HCT116 (cell line): ENCODE data around the gene KMT2B. TPM values are rescaled to one million over a fixed set of nuclear protein-coding genes. Genes with fewer than 3 reads are reported as not detected.

Experiments
- ATAC-seq: fragments of 200-7000 bp; cut with Tn5 transposase; 2 replicates; pipeline ENCODE4 v1.9.1; 2020; ENCODE audit warnings: mild to moderate bottlenecking, moderate library complexity
- BruUV-seq: library from RNA; stranded (reverse); fragments of 400-500 nt; replicated peaks from 2 replicates; lab custom pipeline; 2021; lab: Mats Ljungman, UMichigan
- CTCF ChIA-PET: fragments of 300-600 bp; sonication (Branson Sonifier 250); formaldehyde crosslinking; loops from one replicate; lab custom pipeline; 2021; ENCODE audit warnings: antibody characterized with exemption; lab: Charles Lee
- POLR2A ChIA-PET: fragments of 300-600, 350-600 bp; sonication (Branson Sonifier 250); formaldehyde crosslinking; loops from one replicate; lab custom pipeline; 2021; ENCODE audit warnings: antibody characterized with exemption; lab: Charles Lee
- RAD21 ChIA-PET, 2 experiments: fragments of 300-600 bp; sonication (Branson Sonifier 250); formaldehyde crosslinking; loops; one replicate each; lab custom pipeline; 2023; ENCODE audit warnings: low total read pairs in 2 of 2; ENCODE audit not compliant: uncharacterized antibody in 2 of 2, unreplicated experiment in 2 of 2, low non-redundant PET in 1 of 2; lab: Charles Lee
- DNase-seq: peaks from one replicate; pipeline ENCODE4 v3.0.0-alpha.2; 2010; ENCODE audit warnings: low read depth, low spot score
- H2AFZ ChIP-seq: fragments of 200-600 bp; shearing (Covaris generic), sonication (generic); 2 replicates; pipeline ENCODE4 v1.6.1; 2017; ENCODE audit warnings: low read depth, mixed run types, mixed read lengths, antibody characterized with exemption, low read length; ENCODE audit not compliant: poor library complexity, severe bottlenecking
- H3K27ac ChIP-seq: 2 replicates; pipeline ENCODE4 v1.5.1; 2012; ENCODE audit warnings: low read depth, low read length
- H3K27me3 ChIP-seq: fragments of 200-600 bp; sonication (generic); 2 replicates; pipeline ENCODE4 v1.6.1; 2016; ENCODE audit warnings: mixed run types, low read length, mixed read lengths; ENCODE audit not compliant: insufficient read depth
- H3K36me3 ChIP-seq, 2 experiments: fragments of 200-500 bp in 1 of 2; fragments of 200-600 bp in 1 of 2; sonication (Bioruptor generic) in 1 of 2; sonication (generic) in 1 of 2; 2 replicates each; pipeline versions ENCODE4 v1.5.1 to v1.6.1; 2014 to 2016; ENCODE audit warnings: low read length in 2 of 2, inconsistent platforms in 1 of 2, mixed read lengths in 1 of 2, mixed run types in 1 of 2; ENCODE audit not compliant: insufficient read depth in 2 of 2, control insufficient read depth in 1 of 2
- H3K4me1 ChIP-seq, 2 experiments: fragments of 200-600 bp in 1 of 2; sonication (generic) in 1 of 2; 2 replicates each; pipeline versions ENCODE4 v1.5.1 to v1.6.1; 2012 to 2017; ENCODE audit warnings: low read length in 2 of 2, inconsistent platforms in 1 of 2, mild to moderate bottlenecking in 1 of 2, mixed read lengths in 1 of 2, mixed run types in 1 of 2, moderate library complexity in 1 of 2; ENCODE audit not compliant: insufficient read depth in 2 of 2, control insufficient read depth in 1 of 2
- H3K4me2 ChIP-seq: fragments of 200-600 bp; sonication (generic); 2 replicates; pipeline ENCODE4 v1.6.1; 2017; ENCODE audit warnings: mixed run types, low read length, mixed read lengths
- H3K4me3 ChIP-seq, 2 experiments: fragments of 200-600 bp in 1 of 2; sonication (generic) in 1 of 2; replicated peaks in 1 of 2; 2 replicates each; pipeline ENCODE4 v1.5.1; 2011 to 2016; ENCODE audit warnings: low read length in 2 of 2, control low read depth in 1 of 2, low read depth in 1 of 2, mild to moderate bottlenecking in 1 of 2, mixed read lengths in 1 of 2, mixed run types in 1 of 2
- H3K79me2 ChIP-seq: fragments of 200-600 bp; sonication (generic); 2 replicates; pipeline ENCODE4 v1.6.1; 2017; ENCODE audit warnings: mild to moderate bottlenecking, mixed run types, low read length, moderate library complexity, mixed read lengths; ENCODE audit not compliant: insufficient read depth
- H3K9ac ChIP-seq: fragments of 200-600 bp; sonication (generic); 2 replicates; pipeline ENCODE4 v1.6.1; 2016; ENCODE audit warnings: low read length, mixed read lengths
- H3K9me2 ChIP-seq: fragments of 200-600 bp; sonication (generic), shearing (Covaris generic); 2 replicates; pipeline ENCODE4 v1.6.1; 2017; ENCODE audit warnings: mixed run types, mild to moderate bottlenecking, moderate library complexity; ENCODE audit not compliant: insufficient read depth
- H3K9me3 ChIP-seq, 2 experiments: fragments of 200-500 bp in 1 of 2; fragments of 200-600 bp in 1 of 2; sonication (Bioruptor generic) in 1 of 2; sonication (generic) in 1 of 2; 2 replicates each; pipeline ENCODE4 v1.6.1; 2014 to 2017; ENCODE audit warnings: low read length in 2 of 2, mixed read lengths in 2 of 2, inconsistent platforms in 1 of 2, low read depth in 1 of 2, mild to moderate bottlenecking in 1 of 2, mixed run types in 1 of 2, moderate library complexity in 1 of 2; ENCODE audit not compliant: control insufficient read depth in 1 of 2, insufficient read depth in 1 of 2
- H4K20me1 ChIP-seq: fragments of 200-600 bp; sonication (generic), shearing (Covaris generic); 2 replicates; pipeline ENCODE4 v1.6.1; 2017; ENCODE audit warnings: mixed run types, mild to moderate bottlenecking, moderate library complexity; ENCODE audit not compliant: insufficient read depth
- CTCF ChIP-seq, 3 experiments: fragments of 200-600 bp in 1 of 3; sonication (generic) in 1 of 3; IDR thresholded peaks in 2 of 3; conservative IDR thresholded peaks in 1 of 3; 2 replicates each; pipeline ENCODE4 v1.5.1; 2012 to 2017; ENCODE audit warnings: low read depth in 2 of 3, low read length in 2 of 3, antibody characterized with exemption in 1 of 3, borderline replicate concordance in 1 of 3, control low read depth in 1 of 3, mild to moderate bottlenecking in 1 of 3, mixed read lengths in 1 of 3, mixed run types in 1 of 3, moderate library complexity in 1 of 3; ENCODE audit not compliant: insufficient read depth in 1 of 3
- EGR1 ChIP-seq: IDR thresholded peaks from 2 replicates; pipeline ENCODE4 v1.6.1; 2012; ENCODE audit warnings: low read depth
- ELF1 ChIP-seq: IDR thresholded peaks from 2 replicates; pipeline ENCODE4 v1.6.1; 2012; ENCODE audit warnings: low read depth, borderline replicate concordance
- FOSL1 ChIP-seq: IDR thresholded peaks from 2 replicates; pipeline ENCODE4 v1.6.1; 2012; ENCODE audit warnings: low read depth
- JUND ChIP-seq: IDR thresholded peaks from 2 replicates; pipeline ENCODE4 v1.6.1; 2012
- POLR2AphosphoS5 ChIP-seq: IDR thresholded peaks from 2 replicates; pipeline ENCODE4 v1.6.1; 2011; ENCODE audit warnings: mild to moderate bottlenecking, low read depth, low read length, moderate library complexity
- RAD21 ChIP-seq: IDR thresholded peaks from 2 replicates; pipeline ENCODE4 v1.6.1; 2012; ENCODE audit warnings: low read depth, mild to moderate bottlenecking
- SIN3A ChIP-seq: IDR thresholded peaks from 2 replicates; pipeline ENCODE4 v1.6.1; 2012; ENCODE audit warnings: low read depth
- SP1 ChIP-seq: IDR thresholded peaks from 2 replicates; pipeline ENCODE4 v1.6.1; 2012; ENCODE audit warnings: low read depth
- TCF7L2 ChIP-seq: IDR thresholded peaks from 2 replicates; pipeline ENCODE4 v1.7.0; 2011; ENCODE audit warnings: borderline replicate concordance, inconsistent platforms; ENCODE audit not compliant: insufficient read depth, insufficient read length; ENCODE audit errors: extremely low read depth
- YY1 ChIP-seq: IDR thresholded peaks from 2 replicates; pipeline ENCODE4 v1.6.1; 2011; ENCODE audit warnings: low read length, low read depth, moderate library complexity, mild to moderate bottlenecking; ENCODE audit not compliant: insufficient replicate concordance; ENCODE audit errors: extremely low read depth
- ZBTB33 ChIP-seq: IDR thresholded peaks from 2 replicates; pipeline ENCODE4 v1.6.1; 2011; ENCODE audit warnings: mild to moderate bottlenecking, low read length, moderate library complexity; ENCODE audit not compliant: insufficient replicate concordance; ENCODE audit errors: extremely low read depth
- ZNF274 ChIP-seq: fragments of 200-500 bp; sonication (Bioruptor generic); IDR thresholded peaks from 2 replicates; pipeline ENCODE4 v1.6.1; 2014; ENCODE audit warnings: mild to moderate bottlenecking, low read depth, low read length, inconsistent platforms
- intact Hi-C: fragments of 100-400 bp; cut with micrococcal nuclease; formaldehyde crosslinking; loops from 2 replicates; pipeline ENCODE4 v1.10.0; 2022
- total RNA-seq: library from RNA; stranded (reverse); gene quantifications from one replicate; pipeline ENCODE4 v1.2.1, GENCODE V29; 2021; ENCODE audit not compliant: unreplicated experiment

KMT2B gene
- total RNA-seq, 1 experiment from 2014 or later = 29.9 TPM

GRCh38 chr19:35727053-35727955 lies 9.5 kb downstream of the KMT2B start (continued):
- TF ChIP-seq ZNF274 = no peak
- no peak for TF ChIP-seq JUND
- TF ChIP-seq SIN3A = no peak
- TF ChIP-seq CTCF (IDR thresholded peaks at IDR 0.05 in 2 of 3, conservative IDR thresholded peaks at IDR 0.05 in 1 of 3; ENCODE audit: borderline replicate concordance in 1 of 3, insufficient read depth in 1 of 3, low read depth in 2 of 3, low read length in 2 of 3) = no peak
- no peak for TF ChIP-seq ELF1
- no peak for TF ChIP-seq RAD21
- no peak for TF ChIP-seq SP1
- TF ChIP-seq FOSL1 = no peak
- TF ChIP-seq YY1 = no peak
- TF ChIP-seq, all 23 proteins: peak for 0

- H3K4me3 ChIP-seq = no peak overlapping the region
- no peak overlapping the region for H2AFZ ChIP-seq
- no peak for DNase-seq
- no peak for ATAC-seq
- H3K9me2 ChIP-seq = no peaks in the 10 kb centered on the region
- H4K20me1 ChIP-seq = no peaks in the 10 kb centered on the region
- no TSS peak for BruUV-seq
- H3K79me2 ChIP-seq = no peaks in the 10 kb centered on the region
- H3K27ac ChIP-seq = no peak overlapping the region
- RAD21 ChIA-PET = no interaction called here
- intact Hi-C loops = no loop called here
- POLR2A ChIA-PET = interaction anchor here (1.1 kb wide), 1 partner anchor 13 kb away, joined by 3 read pairs; no protein-coding TSS in a partner anchor
- H3K9ac ChIP-seq = no peak overlapping the region
- no peaks in the 10 kb centered on the region for H3K27me3 ChIP-seq
- H3K4me2 ChIP-seq = no peak overlapping the region
- no peaks in the 10 kb centered on the region for H3K9me3 ChIP-seq
- CTCF ChIA-PET = no interaction called here
- H3K4me1 ChIP-seq = no peaks in the 10 kb centered on the region
- peaks cover 60 to 73% of the 10 kb centered on the region in 2 experiments for H3K36me3 ChIP-seq
- TF ChIP-seq SP1 (no peak), TCF7L2 (no peak), CTCF (IDR thresholded peaks at IDR 0.05 in 2 of 3, conservative IDR thresholded peaks at IDR 0.05 in 1 of 3; ENCODE audit: borderline replicate concordance in 1 of 3, insufficient read depth in 1 of 3, low read depth in 2 of 3, low read length in 2 of 3) (no peak), YY1 (no peak), SIN3A (no peak), ELF1 (no peak), EGR1 (no peak), JUND (no peak), FOSL1 (no peak), POLR2AphosphoS5 (no peak), RAD21 (no peak), ZBTB33 (no peak)
Measured at GRCh38 chr19:35727956-35728706, 10.3 kb downstream of the KMT2B start.
